Osteocyte (in vitro differentiated cells): ENCODE measurements around the gene PRKN. TPM values are rescaled to one million over a fixed set of nuclear protein-coding genes. Genes with fewer than 3 reads are reported as not detected.

ENCODE experiments used
- DNase-seq: peaks from one replicate; pipeline ENCODE4 v3.0.0; 2021; ENCODE audit warnings: mixed read lengths; ENCODE audit not compliant: unreplicated experiment; ENCODE audit errors: extremely low spot score
- H3K27ac Mint-ChIP-seq: one replicate; pipeline ENCODE4 v1.8.0; 2021; ENCODE audit warnings: mild to moderate bottlenecking, mixed read lengths; ENCODE audit not compliant: unreplicated experiment
- H3K27me3 Mint-ChIP-seq: one replicate; pipeline ENCODE4 v1.8.0; 2021; ENCODE audit warnings: mixed read lengths; ENCODE audit not compliant: unreplicated experiment
- H3K36me3 Mint-ChIP-seq: one replicate; pipeline ENCODE4 v1.8.0; 2021; ENCODE audit warnings: mixed read lengths; ENCODE audit not compliant: unreplicated experiment
- H3K4me1 Mint-ChIP-seq: one replicate; pipeline ENCODE4 v1.8.0; 2021; ENCODE audit warnings: mixed read lengths; ENCODE audit not compliant: unreplicated experiment
- H3K4me3 Mint-ChIP-seq: one replicate; pipeline ENCODE4 v1.8.0; 2021; ENCODE audit warnings: mild to moderate bottlenecking, moderate library complexity, mixed read lengths; ENCODE audit not compliant: unreplicated experiment
- H3K9me3 Mint-ChIP-seq: one replicate; pipeline ENCODE4 v1.8.0; 2021; ENCODE audit warnings: mixed read lengths; ENCODE audit not compliant: unreplicated experiment
- CTCF ChIP-seq: fragments of 200-600 bp; sonication (generic); IDR thresholded peaks from 2 replicates; pipeline ENCODE4 v1.5.0; 2021; ENCODE audit warnings: antibody characterized with exemption, mild to moderate bottlenecking, moderate library complexity
- total RNA-seq: library from RNA; stranded (reverse); gene quantifications from 2 replicates; pipeline ENCODE4 v1.2.1, GENCODE V29; 2021

The PRKN gene
- total RNA-seq, 1 donor from 2014 or later: 13.4 TPM

- TF ChIP-seq CTCF: no peak
- H3K4me1 Mint-ChIP-seq: peaks cover 44% of the 10 kb centered on the region
- H3K27ac Mint-ChIP-seq: peak overlapping the region; percentile 45
- H3K9me3 Mint-ChIP-seq: no peaks in the 10 kb centered on the region
- H3K4me3 Mint-ChIP-seq: no peak overlapping the region
- DNase-seq: no peak
- peaks cover 2% of the 10 kb centered on the region for H3K36me3 Mint-ChIP-seq
- H3K27me3 Mint-ChIP-seq: no peaks in the 10 kb centered on the region
Measured at GRCh38 chr6:161414707-161415106, 1312.9 kb downstream of the PRKN start.

- H3K36me3 Mint-ChIP-seq: peaks cover 2% of the 10 kb centered on the region
- H3K27me3 Mint-ChIP-seq: no peaks in the 10 kb centered on the region
- H3K4me3 Mint-ChIP-seq: no peak overlapping the region
- no peaks in the 10 kb centered on the region for H3K9me3 Mint-ChIP-seq
- H3K4me1 Mint-ChIP-seq: peaks cover 41% of the 10 kb centered on the region
- peak overlapping the region; percentile 35 for H3K27ac Mint-ChIP-seq
- DNase-seq: no peak
- TF ChIP-seq CTCF: no peak
Measured at GRCh38 chr6:161414180-161414579, 1313.4 kb downstream of the PRKN start.

GRCh38 chr6:161413355-161413771 lies 1314.2 kb downstream of the PRKN start:
- Mint-ChIP-seq H3K27me3 (no peaks in the 10 kb centered on the region), H3K4me3 (no peak overlapping the region), H3K9me3 (no peaks in the 10 kb centered on the region), H3K36me3 (peaks cover 2% of the 10 kb centered on the region), H3K4me1 (peaks cover 35% of the 10 kb centered on the region), H3K27ac (peak overlapping the region; percentile 35)
- TF ChIP-seq CTCF: no peak
- no peak for DNase-seq

- no peak overlapping the region for H3K27ac Mint-ChIP-seq
- no peak for TF ChIP-seq CTCF
- peaks cover 2% of the 10 kb centered on the region for H3K36me3 Mint-ChIP-seq
- H3K9me3 Mint-ChIP-seq: no peaks in the 10 kb centered on the region
- H3K4me3 Mint-ChIP-seq: no peak overlapping the region
- H3K27me3 Mint-ChIP-seq: no peaks in the 10 kb centered on the region
- no peak for DNase-seq
- peaks cover 34% of the 10 kb centered on the region for H3K4me1 Mint-ChIP-seq
Measured at GRCh38 chr6:161412795-161413194, 1314.8 kb downstream of the PRKN start.

GRCh38 chr6:161411265-161411944 lies 1316.2 kb downstream of the PRKN start:
- Mint-ChIP-seq H3K27me3 (no peaks in the 10 kb centered on the region), H3K9me3 (no peaks in the 10 kb centered on the region), H3K27ac (no peak overlapping the region), H3K4me1 (peaks cover 33% of the 10 kb centered on the region), H3K36me3 (peaks cover 2% of the 10 kb centered on the region), H3K4me3 (no peak overlapping the region)
- no peak for TF ChIP-seq CTCF
- no peak for DNase-seq
